Measurements from ENCODE around the gene CHST13.

The CHST13 gene

GRCh38 chr3:126542340-126543241, 18.6 kb downstream of the CHST13 start:
- TF ChIP-seq TAF1 (IDR thresholded peaks at IDR 0.05; ENCODE audit: low read depth, low read length) (no peak), POLR2A (IDR thresholded peaks at IDR 0.05; ENCODE audit: low read depth, low read length) (no peak)
- DNase-seq (ENCODE audit: insufficient read length, low spot score) = no peak
- no peak for FAIRE-seq

- DNase-seq (ENCODE audit: insufficient read length, low spot score) = no peak
- TF ChIP-seq PAX5 (IDR thresholded peaks at IDR 0.05; ENCODE audit: insufficient read depth, low read length, severe bottlenecking) (no peak), TAF1 (IDR thresholded peaks at IDR 0.05; ENCODE audit: low read depth, low read length) (no peak), SPI1 (IDR thresholded peaks at IDR 0.05; ENCODE audit: low read depth, low read length) (no peak), POLR2A (IDR thresholded peaks at IDR 0.05; ENCODE audit: low read depth, low read length) (no peak), POLR2AphosphoS5 (IDR thresholded peaks at IDR 0.05; ENCODE audit: low read depth, low read length) (no peak), POU2F2 (IDR thresholded peaks at IDR 0.05; ENCODE audit: low read depth, low read length) (no peak)
- no peak for FAIRE-seq
These were observed 19.6 kb downstream of the CHST13 start for GRCh38 chr3:126543457-126544061.

- FAIRE-seq (no peak), DNase-seq (ENCODE audit: insufficient read length, low spot score) (no peak)
- TF ChIP-seq POLR2A (IDR thresholded peaks at IDR 0.05; ENCODE audit: low read depth, low read length) (no peak), POLR2AphosphoS5 (IDR thresholded peaks at IDR 0.05; ENCODE audit: low read depth, low read length) (no peak), POU2F2 (IDR thresholded peaks at IDR 0.05; ENCODE audit: low read depth, low read length) (no peak), SPI1 (IDR thresholded peaks at IDR 0.05; ENCODE audit: low read depth, low read length) (no peak), TAF1 (IDR thresholded peaks at IDR 0.05; ENCODE audit: low read depth, low read length) (no peak), PAX5 (IDR thresholded peaks at IDR 0.05; ENCODE audit: insufficient read depth, low read length, severe bottlenecking) (no peak)
These were observed 20.8 kb downstream of the CHST13 start for GRCh38 chr3:126544596-126545281.

GRCh38 chr3:126545544-126545943, 21.6 kb downstream of the CHST13 start:
- no peak for FAIRE-seq
- no peak for TF ChIP-seq PAX5 (IDR thresholded peaks at IDR 0.05; ENCODE audit: insufficient read depth, low read length, severe bottlenecking)
- TF ChIP-seq TAF1 (IDR thresholded peaks at IDR 0.05; ENCODE audit: low read depth, low read length) = no peak
- TF ChIP-seq POLR2AphosphoS5 (IDR thresholded peaks at IDR 0.05; ENCODE audit: low read depth, low read length) = no peak
- TF ChIP-seq SPI1 (IDR thresholded peaks at IDR 0.05; ENCODE audit: low read depth, low read length) = no peak
- TF ChIP-seq POLR2A (IDR thresholded peaks at IDR 0.05; ENCODE audit: low read depth, low read length) = no peak
- no peak for TF ChIP-seq POU2F2 (IDR thresholded peaks at IDR 0.05; ENCODE audit: low read depth, low read length)
- no peak for DNase-seq (ENCODE audit: insufficient read length, low spot score)

GRCh38 chr3:126546013-126546412, 22.1 kb downstream of the CHST13 start:
- FAIRE-seq (no peak), DNase-seq (ENCODE audit: insufficient read length, low spot score) (no peak)
- TF ChIP-seq PAX5 (IDR thresholded peaks at IDR 0.05; ENCODE audit: insufficient read depth, low read length, severe bottlenecking) = no peak
- no peak for TF ChIP-seq POLR2A (IDR thresholded peaks at IDR 0.05; ENCODE audit: low read depth, low read length)
- no peak for TF ChIP-seq SPI1 (IDR thresholded peaks at IDR 0.05; ENCODE audit: low read depth, low read length)
- no peak for TF ChIP-seq TAF1 (IDR thresholded peaks at IDR 0.05; ENCODE audit: low read depth, low read length)

- TF ChIP-seq TAF1 (IDR thresholded peaks at IDR 0.05; ENCODE audit: low read depth, low read length) (no peak), SPI1 (IDR thresholded peaks at IDR 0.05; ENCODE audit: low read depth, low read length) (no peak), POLR2AphosphoS5 (IDR thresholded peaks at IDR 0.05; ENCODE audit: low read depth, low read length) (no peak), POU2F2 (IDR thresholded peaks at IDR 0.05; ENCODE audit: low read depth, low read length) (no peak), POLR2A (IDR thresholded peaks at IDR 0.05; ENCODE audit: low read depth, low read length) (no peak), PAX5 (IDR thresholded peaks at IDR 0.05; ENCODE audit: insufficient read depth, low read length, severe bottlenecking) (no peak)
- FAIRE-seq (no peak), DNase-seq (ENCODE audit: insufficient read length, low spot score) (no peak)
These were observed 22.7 kb downstream of the CHST13 start for GRCh38 chr3:126546549-126547239.

- TF ChIP-seq TAF1 (IDR thresholded peaks at IDR 0.05; ENCODE audit: low read depth, low read length) (no peak), POLR2A (IDR thresholded peaks at IDR 0.05; ENCODE audit: low read depth, low read length) (no peak), POU2F2 (IDR thresholded peaks at IDR 0.05; ENCODE audit: low read depth, low read length) (no peak), SPI1 (IDR thresholded peaks at IDR 0.05; ENCODE audit: low read depth, low read length) (no peak), POLR2AphosphoS5 (IDR thresholded peaks at IDR 0.05; ENCODE audit: low read depth, low read length) (no peak), PAX5 (IDR thresholded peaks at IDR 0.05; ENCODE audit: insufficient read depth, low read length, severe bottlenecking) (no peak)
- FAIRE-seq = no peak
- no peak for DNase-seq (ENCODE audit: insufficient read length, low spot score)
These were observed 23.8 kb downstream of the CHST13 start for GRCh38 chr3:126547721-126548120.

GRCh38 chr3:126548556-126549466, 24.9 kb downstream of the CHST13 start:
- DNase-seq (ENCODE audit: insufficient read length, low spot score) (no peak), FAIRE-seq (no peak)
- no peak for TF ChIP-seq POU2F2 (IDR thresholded peaks at IDR 0.05; ENCODE audit: low read depth, low read length)
- no peak for TF ChIP-seq POLR2A (IDR thresholded peaks at IDR 0.05; ENCODE audit: low read depth, low read length)
- TF ChIP-seq SPI1 (IDR thresholded peaks at IDR 0.05; ENCODE audit: low read depth, low read length) = no peak
- no peak for TF ChIP-seq PAX5 (IDR thresholded peaks at IDR 0.05; ENCODE audit: insufficient read depth, low read length, severe bottlenecking)
- TF ChIP-seq TAF1 (IDR thresholded peaks at IDR 0.05; ENCODE audit: low read depth, low read length) = no peak
- no peak for TF ChIP-seq POLR2AphosphoS5 (IDR thresholded peaks at IDR 0.05; ENCODE audit: low read depth, low read length)
